ENCODE data around the gene GREB1.

Gene GREB1

GRCh38 chr2:11563784-11564666, 30.2 kb downstream of the GREB1 start:
- no peak for DNase-seq

- no peak for DNase-seq
These were observed 31.1 kb downstream of the GREB1 start for GRCh38 chr2:11564816-11565567.

- no peak for DNase-seq
These were observed 32.5 kb downstream of the GREB1 start for GRCh38 chr2:11566383-11566782.

GRCh38 chr2:11567631-11568031, 33.8 kb downstream of the GREB1 start:
- DNase-seq, result no peak

GRCh38 chr2:11568436-11568835, 34.6 kb downstream of the GREB1 start:
- no peak for DNase-seq

- no peak for DNase-seq
These were observed 35.8 kb downstream of the GREB1 start for GRCh38 chr2:11569636-11570035.

- DNase-seq, result no peak
These were observed 37.3 kb downstream of the GREB1 start for GRCh38 chr2:11571170-11571569.

- DNase-seq, result no peak
These were observed 39.2 kb downstream of the GREB1 start for GRCh38 chr2:11572996-11573395.

GRCh38 chr2:11573418-11574175, 39.8 kb downstream of the GREB1 start:
- no peak for DNase-seq

- DNase-seq, result no peak
These were observed 40.6 kb downstream of the GREB1 start for GRCh38 chr2:11574176-11575046.

GRCh38 chr2:11576398-11576797, 42.6 kb downstream of the GREB1 start:
- DNase-seq, result no peak

- DNase-seq, result no peak
These were observed 43.4 kb downstream of the GREB1 start for GRCh38 chr2:11577101-11577883.

GRCh38 chr2:11578081-11578948, 44.5 kb downstream of the GREB1 start:
- no peak for DNase-seq

- DNase-seq, result no peak
These were observed 45.3 kb downstream of the GREB1 start for GRCh38 chr2:11578986-11579774.

GRCh38 chr2:11579867-11580659, 46.2 kb downstream of the GREB1 start:
- no peak for DNase-seq

GRCh38 chr2:11580697-11581096, 46.9 kb downstream of the GREB1 start:
- DNase-seq, result no peak

GRCh38 chr2:11581124-11581796, 47.4 kb downstream of the GREB1 start:
- no peak for DNase-seq
